Measurements from ENCODE around the gene RNF217. TPM values are rescaled to one million over a fixed set of nuclear protein-coding genes. Genes with fewer than 3 reads are reported as not detected.

Gene RNF217
- total RNA-seq, 6 donors from 2014 or later, result 14.6 to 55.5 (median 31.9) TPM

- H3K4me3 ChIP-seq, result peak overlapping the region in 3 of 4 donors; percentile 37 to 62 (median 56)
- no peaks in the 10 kb centered on the region for H3K27me3 ChIP-seq
These were observed 137.9 kb downstream of the RNF217 start for GRCh38 chr6:125100074-125100652.

GRCh38 chr6:125101128-125101527, 138.9 kb downstream of the RNF217 start:
- no peak overlapping the region for H3K27ac ChIP-seq
- ATAC-seq (ENCODE audit: low FRiP score in 2 of 2), result no peak

More at GRCh38 chr6:125100074-125100652, 137.9 kb downstream of the RNF217 start:
- 90 to 94% methylated on average over 10 of the region's 10 CpGs for whole genome bisulfite sequencing, 2 donors
- TF ChIP-seq EP300 (IDR thresholded peaks at IDR 0.05) (no peak), CTCF (IDR thresholded peaks at IDR 0.05) (no peak), POLR2A (IDR thresholded peaks at IDR 0.05) (no peak), POLR2AphosphoS5 (IDR thresholded peaks at IDR 0.05) (no peak)
- no peak overlapping the region for H3K27ac ChIP-seq
- no peak for DNase-seq
- H3K9me3 ChIP-seq, result no peaks in the 10 kb centered on the region
- no peaks in the 10 kb centered on the region for H3K36me3 ChIP-seq
- peaks cover 0 to 7% (median 3%) of the 10 kb centered on the region in 4 donors for H3K4me1 ChIP-seq
- ATAC-seq (ENCODE audit: low FRiP score in 2 of 2), result no peak

GRCh38 chr6:125101631-125102030, 139.4 kb downstream of the RNF217 start:
- peaks cover 0 to 7% (median 0%) of the 10 kb centered on the region in 4 donors for H3K4me1 ChIP-seq
- no peak overlapping the region for H3K27ac ChIP-seq
- H3K27me3 ChIP-seq, result no peaks in the 10 kb centered on the region
- 80 to 93% methylated on average over 2 of the region's 2 CpGs for WGBS, 2 donors
- TF ChIP-seq CTCF (IDR thresholded peaks at IDR 0.05) (no peak), POLR2AphosphoS5 (IDR thresholded peaks at IDR 0.05) (no peak), EP300 (IDR thresholded peaks at IDR 0.05) (no peak), POLR2A (IDR thresholded peaks at IDR 0.05) (no peak)
- ATAC-seq (ENCODE audit: low FRiP score in 2 of 2), result no peak
- no peak for DNase-seq
- no peak overlapping the region for H3K4me3 ChIP-seq
- H3K9me3 ChIP-seq, result no peaks in the 10 kb centered on the region
- no peaks in the 10 kb centered on the region for H3K36me3 ChIP-seq

More at GRCh38 chr6:125101128-125101527, 138.9 kb downstream of the RNF217 start:
- Histone ChIP-seq H3K9me3 (no peaks in the 10 kb centered on the region), H3K4me1 (peaks cover 0 to 7% (median 0%) of the 10 kb centered on the region in 4 donors), H3K27me3 (no peaks in the 10 kb centered on the region), H3K4me3 (no peak overlapping the region), H3K36me3 (no peaks in the 10 kb centered on the region)
- DNase-seq, result no peak
- 42 to 59% methylated on average over 1 of the region's 1 CpG for WGBS, 2 donors
- no peak for TF ChIP-seq POLR2AphosphoS5 (IDR thresholded peaks at IDR 0.05)
- no peak for TF ChIP-seq CTCF (IDR thresholded peaks at IDR 0.05)
- TF ChIP-seq POLR2A (IDR thresholded peaks at IDR 0.05), result no peak
- TF ChIP-seq EP300 (IDR thresholded peaks at IDR 0.05), result no peak

- H3K36me3 ChIP-seq, result no peaks in the 10 kb centered on the region
- H3K4me3 ChIP-seq, result no peak overlapping the region
- ATAC-seq (ENCODE audit: low FRiP score in 2 of 2) (no peak), DNase-seq (no peak)
- no peaks in the 10 kb centered on the region for H3K9me3 ChIP-seq
- H3K4me1 ChIP-seq, result peaks cover 0 to 7% (median 0%) of the 10 kb centered on the region in 4 donors
- H3K27me3 ChIP-seq, result no peaks in the 10 kb centered on the region
- WGBS, 2 donors, result 40 to 42% methylated on average over 3 of the region's 3 CpGs
- peak overlapping the region in 1 of 4 donors; percentile 29 for H3K27ac ChIP-seq
- TF ChIP-seq POLR2AphosphoS5 (IDR thresholded peaks at IDR 0.05) (no peak), CTCF (IDR thresholded peaks at IDR 0.05) (no peak), POLR2A (IDR thresholded peaks at IDR 0.05) (no peak), EP300 (IDR thresholded peaks at IDR 0.05) (no peak)
These were observed 140.2 kb downstream of the RNF217 start for GRCh38 chr6:125102411-125102810.

- Histone ChIP-seq H3K9me3 (no peaks in the 10 kb centered on the region), H3K27ac (no peak overlapping the region), H3K27me3 (no peaks in the 10 kb centered on the region), H3K4me3 (no peak overlapping the region), H3K36me3 (no peaks in the 10 kb centered on the region), H3K4me1 (peaks cover 0 to 7% (median 0%) of the 10 kb centered on the region in 4 donors)
- ATAC-seq (ENCODE audit: low FRiP score in 2 of 2) (no peak), DNase-seq (no peak)
- 76 to 84% methylated on average over 2 of the region's 2 CpGs for WGBS, 2 donors
- TF ChIP-seq EP300 (IDR thresholded peaks at IDR 0.05) (no peak), POLR2AphosphoS5 (IDR thresholded peaks at IDR 0.05) (no peak), CTCF (IDR thresholded peaks at IDR 0.05) (no peak), POLR2A (IDR thresholded peaks at IDR 0.05) (no peak)
These were observed 140.7 kb downstream of the RNF217 start for GRCh38 chr6:125102891-125103290.
